ENCODE data around the gene PHF19.

- TF ChIP-seq, protein P1, sequence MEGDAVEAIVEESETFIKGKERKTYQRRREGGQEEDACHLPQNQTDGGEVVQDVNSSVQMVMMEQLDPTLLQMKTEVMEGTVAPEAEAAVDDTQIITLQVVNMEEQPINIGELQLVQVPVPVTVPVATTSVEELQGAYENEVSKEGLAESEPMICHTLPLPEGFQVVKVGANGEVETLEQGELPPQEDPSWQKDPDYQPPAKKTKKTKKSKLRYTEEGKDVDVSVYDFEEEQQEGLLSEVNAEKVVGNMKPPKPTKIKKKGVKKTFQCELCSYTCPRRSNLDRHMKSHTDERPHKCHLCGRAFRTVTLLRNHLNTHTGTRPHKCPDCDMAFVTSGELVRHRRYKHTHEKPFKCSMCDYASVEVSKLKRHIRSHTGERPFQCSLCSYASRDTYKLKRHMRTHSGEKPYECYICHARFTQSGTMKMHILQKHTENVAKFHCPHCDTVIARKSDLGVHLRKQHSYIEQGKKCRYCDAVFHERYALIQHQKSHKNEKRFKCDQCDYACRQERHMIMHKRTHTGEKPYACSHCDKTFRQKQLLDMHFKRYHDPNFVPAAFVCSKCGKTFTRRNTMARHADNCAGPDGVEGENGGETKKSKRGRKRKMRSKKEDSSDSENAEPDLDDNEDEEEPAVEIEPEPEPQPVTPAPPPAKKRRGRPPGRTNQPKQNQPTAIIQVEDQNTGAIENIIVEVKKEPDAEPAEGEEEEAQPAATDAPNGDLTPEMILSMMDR (conservative IDR thresholded peaks at IDR 0.05) = no peak
- TF ChIP-seq ZFX (IDR thresholded peaks at IDR 0.05) = no peak
Measured at GRCh38 chr9:120829650-120830049, 47.3 kb downstream of the PHF19 start.
